ENCODE measurements around the gene LAMB3.

LAMB3 gene

GRCh38 chr1:209659909-209660308, 7.7 kb upstream of the LAMB3 start:
- peak; percentile 69 for DNase-seq

DNA sequence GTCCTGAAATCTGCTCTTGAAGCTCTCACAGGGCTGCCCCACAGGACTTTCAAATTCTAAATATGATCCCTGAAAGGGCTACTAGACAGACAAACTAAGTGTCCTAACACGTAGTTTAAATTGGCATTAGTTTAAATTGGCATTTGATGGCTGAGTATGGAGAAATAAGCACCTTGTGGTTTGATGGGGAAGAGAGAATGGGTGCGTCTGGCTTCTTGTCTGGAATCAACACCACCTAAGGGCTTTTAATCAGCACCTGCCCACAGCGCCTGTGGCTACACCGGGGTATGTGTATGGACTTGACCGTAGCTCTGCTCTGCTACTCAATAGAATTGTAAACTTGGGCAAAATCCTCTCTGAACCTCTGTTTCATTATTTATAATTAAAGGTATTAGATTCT, 5.7 kb upstream of the LAMB3 start:
- DNase-seq, result no peak

DNA sequence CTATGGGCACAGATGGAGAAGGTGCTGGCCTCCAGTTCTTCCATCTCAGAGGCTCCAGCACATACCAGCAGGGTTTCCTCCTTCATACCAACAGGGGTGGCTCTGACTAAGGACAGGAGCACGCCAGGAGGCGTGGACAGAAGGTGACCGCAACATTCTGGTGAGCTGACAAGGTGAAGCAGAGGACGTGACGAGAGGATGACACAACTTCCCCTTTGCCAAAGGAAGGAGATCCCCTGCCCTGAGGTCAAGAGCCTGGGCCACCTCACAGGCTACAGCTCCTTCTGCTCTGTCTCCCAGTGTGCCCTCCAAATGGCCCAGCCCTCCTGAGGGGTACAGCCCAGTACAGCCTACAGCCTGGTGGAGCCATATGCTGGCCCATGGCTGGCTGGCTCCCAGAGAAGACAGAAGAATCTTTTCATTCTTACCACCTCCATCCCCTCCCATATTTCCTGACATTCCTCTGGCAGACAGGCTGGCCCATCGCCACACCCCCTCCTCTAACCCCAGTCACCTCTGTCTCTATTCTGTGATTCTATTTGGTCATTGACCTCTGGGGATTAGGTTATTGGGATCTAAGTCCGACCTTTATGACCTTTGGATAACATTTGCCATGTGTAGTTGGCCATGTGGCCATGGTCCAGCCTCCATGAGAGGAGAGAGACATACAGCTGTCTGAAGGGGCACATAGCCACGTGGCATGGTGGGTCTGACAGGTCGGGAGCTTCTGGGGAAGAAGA, 5.1 kb upstream of the LAMB3 start:
- peak; percentile 26 for DNase-seq

DNA sequence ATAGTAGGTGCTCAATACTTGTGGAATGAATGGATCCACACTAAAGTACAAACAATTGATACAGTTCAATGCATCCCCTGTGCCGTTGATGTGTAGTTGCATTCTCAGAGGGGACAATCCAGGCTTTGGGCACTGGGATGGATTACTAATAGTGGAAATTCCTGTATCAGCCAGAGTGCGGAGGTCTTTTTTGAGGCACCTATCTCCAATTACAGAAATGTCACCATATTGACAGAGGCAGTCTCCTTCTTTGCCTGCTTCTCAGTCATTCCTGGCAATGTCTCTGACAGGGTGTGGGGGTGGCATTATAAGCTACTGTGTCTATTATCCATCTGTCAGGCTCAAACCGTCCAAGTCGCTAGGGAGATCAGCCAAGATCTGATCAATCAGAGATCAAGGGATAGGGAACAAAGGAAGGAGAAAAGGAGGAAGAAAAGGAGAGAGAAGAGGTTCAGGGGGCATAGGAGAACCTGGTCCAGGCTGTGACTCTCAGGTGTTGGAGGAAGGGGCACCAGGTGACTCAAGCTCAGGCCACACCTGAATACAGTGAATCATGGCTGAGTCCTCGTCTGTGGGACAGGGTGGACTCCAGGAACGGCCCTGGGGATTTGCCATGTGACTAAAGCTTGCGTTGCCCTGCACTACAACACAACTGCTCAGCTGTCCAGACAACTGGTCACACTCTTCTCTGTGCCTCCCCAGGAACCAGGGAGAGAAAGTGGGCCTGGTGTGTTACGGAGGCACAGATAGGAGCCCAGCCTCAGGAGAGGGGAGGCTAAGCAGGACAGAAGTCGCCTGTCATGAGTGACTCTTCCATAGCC, 3.4 kb upstream of the LAMB3 start:
- DNase-seq, result no peak

- no peak for DNase-seq
Measured at GRCh38 chr1:209653915-209654351, 1.7 kb upstream of the LAMB3 start.

- DNase-seq, result peak; percentile 26
Measured at GRCh38 chr1:209652873-209653401, 712 bp upstream of the LAMB3 start.

GRCh38 chr1:209651138-209651587, 1.1 kb downstream of the LAMB3 start:
- peak; percentile 82 for DNase-seq

DNA sequence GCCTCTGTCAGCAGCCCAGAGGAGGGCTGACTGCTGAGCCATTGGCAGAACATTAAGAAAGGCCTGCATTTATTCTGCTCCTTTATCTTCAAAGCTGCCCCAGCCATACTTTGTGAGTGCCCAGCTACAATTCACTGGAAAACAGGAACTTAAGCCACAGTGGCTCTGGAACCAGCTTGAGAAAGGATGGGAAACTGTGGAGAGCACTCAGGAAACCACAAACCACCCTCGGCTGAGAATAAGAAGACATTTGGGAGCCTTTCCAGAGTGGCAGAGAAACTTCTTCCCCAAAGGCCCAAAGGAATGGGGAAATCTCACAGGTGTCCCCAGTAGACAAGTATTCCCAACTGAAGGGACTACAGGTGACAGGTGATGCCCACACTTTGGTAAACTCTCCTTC, 1.8 kb downstream of the LAMB3 start:
- no peak for DNase-seq

- DNase-seq, result no peak
Measured at GRCh38 chr1:209648931-209649776, 3.1 kb downstream of the LAMB3 start.

DNA sequence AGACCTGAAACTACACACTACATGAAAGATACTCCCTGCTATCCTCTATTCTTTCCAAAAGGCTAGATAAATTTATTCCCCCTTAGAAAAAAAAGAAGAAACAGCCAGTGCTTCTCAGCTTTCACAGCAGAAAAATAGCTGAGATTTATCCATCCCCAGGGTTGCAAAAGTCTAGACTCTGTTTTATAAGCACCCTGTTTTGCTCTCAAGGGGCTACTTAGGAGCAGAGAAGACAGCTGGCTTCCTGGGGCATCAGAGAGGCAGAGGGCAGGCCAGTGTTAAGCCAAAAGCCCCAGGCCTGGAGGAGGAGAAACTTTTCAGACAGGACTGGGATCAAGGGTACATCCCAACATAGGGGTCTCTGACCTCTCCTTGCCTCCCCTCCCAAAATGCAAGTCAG, 3.9 kb downstream of the LAMB3 start:
- DNase-seq, result no peak

DNA sequence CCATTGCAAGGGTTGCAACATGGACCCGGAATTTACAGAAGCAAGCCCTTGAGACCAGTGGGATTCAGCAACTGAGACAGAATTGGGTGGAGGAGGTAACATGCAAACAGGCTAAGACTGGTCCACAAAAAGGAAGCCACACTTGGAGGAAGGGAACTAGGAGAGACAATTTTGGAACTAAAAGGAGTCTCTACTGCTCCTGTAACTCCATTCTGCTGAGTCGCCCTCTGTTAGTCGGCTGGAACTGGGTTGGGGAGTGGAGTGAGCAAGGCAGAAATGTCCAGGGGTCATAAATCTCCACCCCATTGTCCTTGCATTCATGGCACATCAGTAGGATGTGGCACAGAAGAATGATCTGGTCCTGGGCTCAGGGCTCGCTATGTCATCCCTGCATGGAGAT, 5.1 kb downstream of the LAMB3 start:
- DNase-seq, result no peak

GRCh38 chr1:209646558-209646957, 5.7 kb downstream of the LAMB3 start:
- DNase-seq, result no peak

DNA sequence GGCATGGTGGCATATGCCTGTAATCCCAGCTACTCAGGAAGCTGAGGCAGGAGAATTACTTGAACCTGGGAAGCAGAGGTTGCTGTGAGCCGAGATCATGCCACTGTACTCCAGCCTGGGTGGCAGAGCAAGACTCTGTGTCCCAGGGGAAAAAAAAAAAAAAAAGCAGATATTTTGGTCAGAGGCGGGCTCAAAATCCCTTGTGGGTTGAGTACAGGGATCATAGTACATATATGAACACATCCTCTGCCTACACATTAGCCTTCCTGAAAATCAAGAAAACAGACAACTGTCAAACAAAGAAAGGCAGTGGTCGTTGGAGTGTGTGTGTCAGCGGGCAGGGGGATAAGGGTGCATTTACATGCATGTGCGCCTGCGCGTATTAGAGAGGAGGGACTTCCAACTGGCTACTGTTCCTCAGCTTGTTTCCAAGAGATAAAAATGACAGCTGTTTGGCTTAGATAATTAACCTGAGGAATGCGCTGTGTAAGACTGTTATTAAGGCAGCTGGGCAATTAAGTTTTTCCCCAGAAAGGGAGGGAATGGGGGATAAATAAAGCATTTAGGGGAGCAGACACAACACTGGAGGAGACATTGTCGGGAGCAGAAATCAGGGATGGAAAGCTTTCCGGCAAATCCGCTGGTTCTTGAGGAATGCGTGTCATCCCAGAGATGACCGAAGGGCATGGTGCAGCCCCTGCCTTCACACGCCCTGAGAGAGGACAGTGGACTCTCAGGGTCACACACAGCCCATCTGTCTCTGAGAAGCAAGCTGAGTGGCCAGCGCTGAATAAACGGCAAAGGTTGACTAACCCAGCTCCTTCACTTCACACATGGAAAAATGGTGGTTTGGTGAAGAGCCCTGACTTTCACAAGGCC, 6.4 kb downstream of the LAMB3 start:
- DNase-seq, result no peak

DNA sequence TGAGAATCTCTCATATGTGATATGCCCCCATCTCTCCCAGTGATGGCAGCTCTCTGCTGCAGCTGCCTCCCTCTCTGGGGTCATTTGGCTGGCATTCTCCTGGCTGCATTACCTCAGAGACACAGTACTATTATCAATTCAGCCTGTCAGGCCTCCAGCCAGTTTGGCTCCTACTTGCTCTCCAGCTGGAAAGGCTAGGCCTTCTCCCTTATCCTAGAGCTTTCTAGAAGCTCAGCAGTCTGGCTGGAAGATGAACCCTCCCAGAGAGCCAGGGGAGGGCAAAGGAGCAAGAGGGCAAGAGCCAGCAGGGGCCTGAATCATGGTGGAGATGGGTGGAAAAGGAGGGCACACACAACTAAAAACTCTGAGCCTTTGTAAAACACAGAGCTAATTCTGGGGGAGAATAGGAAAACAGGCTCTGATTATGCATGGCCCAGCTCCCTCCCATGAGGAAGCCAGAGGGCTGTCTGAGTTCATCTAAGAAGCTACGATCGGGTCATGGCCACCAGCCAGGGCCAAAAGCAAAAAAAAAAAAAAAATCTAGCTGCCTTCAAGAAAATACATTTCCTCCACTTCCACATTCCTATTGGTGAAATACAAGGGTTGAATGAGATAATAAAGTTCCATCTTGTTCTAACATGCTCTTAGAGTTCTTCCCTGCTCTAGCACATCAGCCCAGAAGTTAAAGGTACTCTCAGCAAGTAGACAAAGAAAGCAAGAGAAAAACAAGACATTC, 8.8 kb downstream of the LAMB3 start:
- no peak for DNase-seq

DNA sequence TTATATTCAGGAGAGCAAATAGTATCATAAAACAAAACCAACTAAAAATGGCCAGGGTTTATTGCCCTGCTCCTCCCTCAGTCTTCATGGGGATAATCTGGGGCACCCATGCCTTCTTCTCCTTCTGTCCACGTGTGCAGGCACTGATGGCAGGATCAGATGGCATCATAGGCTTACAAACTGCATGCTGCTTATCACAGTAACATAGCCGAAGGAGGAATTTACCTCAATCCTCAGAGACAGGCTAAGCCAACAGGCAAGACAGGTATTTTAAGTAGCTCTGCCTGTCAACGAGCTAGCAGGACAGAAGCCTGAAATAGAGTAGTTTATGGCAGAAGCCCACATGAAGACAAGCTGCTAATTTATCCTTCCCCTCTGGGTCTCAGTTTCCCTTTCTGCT, 9.4 kb downstream of the LAMB3 start:
- DNase-seq, result no peak

DNA sequence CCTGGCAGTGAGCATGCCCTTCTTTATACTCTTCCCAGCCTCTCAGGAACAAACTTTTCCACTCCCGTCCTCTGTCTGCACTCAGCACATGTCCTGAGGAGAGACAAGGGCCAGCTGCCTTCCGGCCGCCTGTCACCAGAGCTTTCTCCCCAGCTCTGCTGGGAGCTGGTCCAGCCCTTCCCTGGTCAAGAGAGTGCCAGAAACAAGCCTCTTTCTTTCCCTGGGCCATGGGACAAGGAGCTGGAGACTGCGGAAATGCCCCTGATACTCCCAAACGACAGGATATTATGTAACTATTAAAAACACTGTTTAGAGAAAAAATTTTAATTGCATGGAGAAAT, 10.4 kb downstream of the LAMB3 start:
- no peak for DNase-seq

- DNase-seq, result no peak
Measured at GRCh38 chr1:209635850-209636249, 16.4 kb downstream of the LAMB3 start.

DNA sequence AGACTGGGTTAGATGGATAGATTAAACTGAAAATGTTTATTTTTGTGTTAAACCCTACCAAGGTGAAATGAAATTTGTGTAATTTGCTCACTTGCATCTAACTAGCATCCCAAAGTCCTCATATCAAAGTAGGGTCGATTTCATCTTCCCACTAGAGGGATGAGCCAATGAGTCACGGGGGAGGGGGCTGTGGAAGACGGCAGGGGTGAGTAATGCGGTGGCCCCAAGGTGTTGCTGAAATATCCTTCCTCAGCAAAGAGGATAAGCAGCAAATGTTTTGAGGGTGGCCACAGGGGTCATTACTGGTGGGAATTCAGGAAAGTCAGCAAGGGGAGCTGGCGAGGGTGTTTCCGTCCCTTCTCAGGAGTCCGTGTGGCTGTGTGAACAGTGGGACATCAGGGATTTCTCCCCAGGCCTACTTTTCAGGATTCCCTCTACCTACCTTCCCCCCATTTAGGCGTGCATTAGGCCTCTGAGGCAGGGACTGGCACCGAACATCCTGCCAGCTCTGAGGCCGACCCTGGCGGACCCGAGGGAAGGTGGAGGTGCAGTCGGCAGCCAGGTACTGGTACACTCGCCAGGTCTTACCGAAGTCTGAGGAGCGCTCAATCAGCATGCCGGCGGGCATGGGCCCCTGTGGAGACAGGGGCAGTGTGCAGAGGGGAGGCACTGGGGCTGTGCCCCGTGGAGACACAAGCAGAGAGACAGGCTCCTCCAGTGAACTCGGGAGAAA, 18.1 kb downstream of the LAMB3 start:
- DNase-seq, result no peak

- no peak for DNase-seq
Measured at GRCh38 chr1:209633335-209633997, 18.8 kb downstream of the LAMB3 start.
